K562 (cell line): ENCODE results near the gene HACE1. TPM values are rescaled to one million over a fixed set of nuclear protein-coding genes. Genes with fewer than 3 reads are reported as not detected.

Experiments
- ATAC-seq: fragments of 200-7000 bp; cut with Tn5 transposase; 3 replicates; pipeline ENCODE4 v1.9.1; 2020; ENCODE audit warnings: moderate library complexity
- BruUV-seq: library from RNA; stranded (reverse); fragments of 400-500 nt; replicated peaks from 2 replicates; lab custom pipeline; 2021; lab: Mats Ljungman, UMichigan
- CTCF ChIA-PET: fragments of 300-600 bp; formaldehyde crosslinking; extraction: SDS; loops from one replicate; lab custom pipeline; 2021; ENCODE audit warnings: low intra/inter-chr PET ratio; lab: Yijun Ruan, JAX
- POLR2A ChIA-PET: fragments of 300-600, 350-650 bp; sonication (Branson Sonifier 250); formaldehyde crosslinking; extraction: SDS; loops from one replicate; lab custom pipeline; 2021; ENCODE audit warnings: antibody characterized with exemption, inconsistent platforms; lab: Yijun Ruan, JAX
- DNase-seq, 4 experiments: peaks; one replicate each; pipeline versions ENCODE4 v3.0.0 to v3.0.0-alpha.2; 2011 to 2018; ENCODE audit warnings: low spot score in 3 of 4, mixed read lengths in 3 of 4; ENCODE audit errors: extremely low read depth in 1 of 4
- FAIRE-seq: peaks from 2 replicates; lab custom pipeline; 2011; peaks lifted over from hg19 to GRCh38; lab: Jason Lieb, UNC
- H2AFZ ChIP-seq: 2 replicates; pipeline ENCODE4 v1.6.0; 2011; ENCODE audit warnings: low read depth, low read length, control low read depth, inconsistent platforms
- H3K27ac ChIP-seq: fragments of 200-600 bp; 3 replicates; pipeline ENCODE4 v1.8.0; 2011; ENCODE audit warnings: low read depth, mild to moderate bottlenecking, control low read depth, inconsistent platforms, low read length, moderate library complexity, mixed read lengths; ENCODE audit errors: extremely low read depth
- H3K27me3 ChIP-seq, 2 experiments: fragments of 300-600 bp in 1 of 2; 2 replicates in 1 of 2; 3 replicates in 1 of 2; pipeline versions ENCODE4 v1.6.0 to v1.8.0; 2011; ENCODE audit warnings: inconsistent platforms in 2 of 2, low read length in 2 of 2, mild to moderate bottlenecking in 1 of 2, mixed read lengths in 1 of 2, moderate library complexity in 1 of 2; ENCODE audit not compliant: control insufficient read depth in 2 of 2, insufficient read depth in 2 of 2
- H3K36me3 ChIP-seq: fragments of 300-600 bp; 3 replicates; pipeline ENCODE4 v1.8.0; 2011; ENCODE audit warnings: mild to moderate bottlenecking, low read length, inconsistent platforms; ENCODE audit not compliant: control insufficient read depth, insufficient read depth
- H3K4me1 ChIP-seq, 2 experiments: fragments of 200-600 bp in 1 of 2; replicated peaks in 1 of 2; 2 replicates in 1 of 2; 3 replicates in 1 of 2; pipeline versions ENCODE4 v1.5.1 to v1.8.0; 2011; ENCODE audit warnings: inconsistent platforms in 2 of 2, low read length in 2 of 2, mild to moderate bottlenecking in 1 of 2, mixed read lengths in 1 of 2, moderate library complexity in 1 of 2; ENCODE audit not compliant: control insufficient read depth in 2 of 2, insufficient read depth in 2 of 2
- H3K4me2 ChIP-seq: 2 replicates; pipeline ENCODE4 v1.6.1; 2011; ENCODE audit warnings: low read length, control low read depth, inconsistent platforms, mixed read lengths; ENCODE audit not compliant: insufficient read depth
- H3K4me3 ChIP-seq: fragments of 200-600 bp; sonication (generic), shearing (Covaris generic); 2 replicates; pipeline ENCODE4 v1.5.1; 2016; ENCODE audit warnings: control low read depth, inconsistent platforms
- H3K79me2 ChIP-seq: fragments of 200-600 bp; 3 replicates; pipeline ENCODE4 v1.8.0; 2011; ENCODE audit warnings: low read length, inconsistent platforms; ENCODE audit not compliant: control insufficient read depth, insufficient read depth
- H3K9ac ChIP-seq, 2 experiments: 2 replicates each; pipeline versions ENCODE4 v1.6.0 to v1.6.1; 2011; ENCODE audit warnings: low read depth in 2 of 2, low read length in 2 of 2, control low read depth in 1 of 2, inconsistent platforms in 1 of 2, mild to moderate bottlenecking in 1 of 2, mixed read lengths in 1 of 2; ENCODE audit not compliant: insufficient read depth in 1 of 2
- H3K9me1 ChIP-seq: one replicate; pipeline ENCODE4 v1.6.0; 2011; ENCODE audit warnings: inconsistent platforms, mild to moderate bottlenecking, low read length, moderate library complexity; ENCODE audit not compliant: control insufficient read depth, insufficient read depth
- H3K9me3 ChIP-seq: replicated peaks from 2 replicates; pipeline ENCODE4 v1.5.1; 2011; ENCODE audit warnings: low read depth, low read length, inconsistent platforms; ENCODE audit not compliant: control insufficient read depth, insufficient read depth
- H4K20me1 ChIP-seq: replicated peaks from 2 replicates; pipeline ENCODE4 v1.6.1; 2011; ENCODE audit warnings: low read length, inconsistent platforms, mixed read lengths; ENCODE audit not compliant: control insufficient read depth, insufficient read depth
- CBX8 ChIP-seq: fragments of 200-600 bp; sonication (generic); IDR thresholded peaks from 2 replicates; pipeline ENCODE4 v1.6.1; 2012; ENCODE audit warnings: borderline replicate concordance, mixed run types, low read depth, mild to moderate bottlenecking, moderate library complexity, mixed read lengths, low read length, control low read depth, inconsistent platforms; ENCODE audit not compliant: poor library complexity, severe bottlenecking; ENCODE audit errors: extremely low read depth
- NCOR1 ChIP-seq: fragments of 450-650 bp; IDR thresholded peaks from 2 replicates; pipeline ENCODE4 v1.6.1; 2016; ENCODE audit warnings: mild to moderate bottlenecking, moderate library complexity
- PURB ChIP-seq: sonication (generic); formaldehyde crosslinking; IDR thresholded peaks from 2 replicates; pipeline ENCODE4 v1.9.0; 2021; ENCODE audit warnings: low read depth, mild to moderate bottlenecking, missing genetic modification reagents
- SAFB ChIP-seq: fragments of 200-400 bp; formaldehyde crosslinking; IDR thresholded peaks from 2 replicates; pipeline ENCODE4 v1.6.1; 2017; ENCODE audit warnings: low read depth, low read length, borderline replicate concordance
- SMARCE1 ChIP-seq: fragments of 450-650 bp; IDR thresholded peaks from 2 replicates; pipeline ENCODE4 v1.7.1; 2016; ENCODE audit warnings: mild to moderate bottlenecking
- ZNF184 ChIP-seq: sonication (generic); formaldehyde crosslinking; IDR thresholded peaks from 2 replicates; pipeline ENCODE4 v1.5.0; 2020; ENCODE audit warnings: missing genetic modification reagents
- WGBS: fragments of 100-300 bp; shearing (Covaris generic); methylation state at CpG from one replicate; pipeline ENCODE4 v1.1.6; 2016; ENCODE audit warnings: low coverage, mixed read lengths; ENCODE audit not compliant: insufficient coverage; ENCODE audit errors: missing lambda C conversion rate; 5-methylcytosine and 5-hydroxymethylcytosine counted together
- in situ Hi-C: fragments of 300-500 bp; cut with MboI; formaldehyde crosslinking; loops from 4 replicates; pipeline ENCODE4 v1.15.0; 2018; ENCODE audit warnings: inconsistent platforms, mixed read lengths
- intact Hi-C: fragments of 100-400 bp; cut with micrococcal nuclease; formaldehyde crosslinking; loops from 2 replicates; pipeline ENCODE4 v1.14.2; 2022
- polyA plus RNA-seq, 8 experiments: library from polyadenylated mRNA; depleted of rRNA in 4 of 8; stranded (reverse) in 5 of 8; unstranded in 3 of 8; fragments of >200 nt; fragmentation: Nextera tagmentation in 2 of 8; fragmentation: Illumina TruSeq in 1 of 8; extraction: Ambion mirVana in 2 of 8; extraction: Trizol in 1 of 8; gene quantifications; 2 replicates each; pipeline versions ENCODE4 v1.2.1 to v1.2.3, GENCODE V29; 2011 to 2014; ENCODE audit warnings: inconsistent platforms in 1 of 8, missing spikeins in 1 of 8
- total RNA-seq, 7 experiments: library from RNA; depleted of rRNA in 6 of 7; stranded (reverse); fragments of >200 nt in 6 of 7; fragmentation: Illumina TruSeq in 2 of 7; extraction: Trizol in 2 of 7; gene quantifications; 2 replicates each; pipeline versions ENCODE4 v1.2.1 to v1.2.3, GENCODE V29; 2011 to 2021; ENCODE audit warnings: low replicate concordance in 1 of 7

HACE1 gene
- total and polyA plus RNA-seq, 9 of the 15 experiments (the other 6 are each of a cell fraction or from before 2014, with no cell fraction given) = 3.6 to 19.9 (median 9.1) TPM

GRCh38 chr6:104683809-104684208, 175.9 kb downstream of the HACE1 start:
- no peaks in the 10 kb centered on the region for H3K9me1 ChIP-seq
- H2AFZ ChIP-seq = peak overlapping the region; percentile 87
- H3K9ac ChIP-seq = no peak overlapping the region
- no peak for ATAC-seq
- intact Hi-C loops = loop anchor here (1.0 to 10.0 kb wide), 3 partner anchors 87 to 393 kb away; no protein-coding TSS in a partner anchor
- H3K4me3 ChIP-seq = no peak overlapping the region
- ChIA-PET CTCF (interaction anchor here (1.6 to 2.6 kb wide), 2 partner anchors 87 to 394 kb away, joined by 6 to 22 read pairs; no protein-coding TSS in a partner anchor), POLR2A (no interaction called here)
- no peaks in the 10 kb centered on the region for H3K27me3 ChIP-seq
- in situ Hi-C loops = loop anchor here (5.0 kb wide), 1 partner anchor 83 kb away; no protein-coding TSS in a partner anchor
- FAIRE-seq = no peak
- no peaks in the 10 kb centered on the region for H3K79me2 ChIP-seq
- no peak for DNase-seq
- 83% methylated on average over 4 of the region's 4 CpGs for WGBS
- TF ChIP-seq SAFB (no peak), ZNF184 (CRISPR knock-in tag) (no peak), CBX8 (no peak), SMARCE1 (no peak), NCOR1 (no peak), PURB (CRISPR knock-in tag) (no peak)
- BruUV-seq = no TSS peak
- H3K4me2 ChIP-seq = no peak overlapping the region
- no peaks in the 10 kb centered on the region for H3K9me3 ChIP-seq
- H3K4me1 ChIP-seq = no peaks in the 10 kb centered on the region; a peak in 1 of 5 replicates
- H3K36me3 ChIP-seq = no peaks in the 10 kb centered on the region
- H4K20me1 ChIP-seq = no peaks in the 10 kb centered on the region
- H3K27ac ChIP-seq = no peak overlapping the region
